ENCODE results near the gene ADGRA1.
"Not testable (repeated sequence)": the region's sequence is repeated elsewhere in the genome, so short reads cannot be mapped to it uniquely, and the experiment has no call there.

ADGRA1 gene

DNA sequence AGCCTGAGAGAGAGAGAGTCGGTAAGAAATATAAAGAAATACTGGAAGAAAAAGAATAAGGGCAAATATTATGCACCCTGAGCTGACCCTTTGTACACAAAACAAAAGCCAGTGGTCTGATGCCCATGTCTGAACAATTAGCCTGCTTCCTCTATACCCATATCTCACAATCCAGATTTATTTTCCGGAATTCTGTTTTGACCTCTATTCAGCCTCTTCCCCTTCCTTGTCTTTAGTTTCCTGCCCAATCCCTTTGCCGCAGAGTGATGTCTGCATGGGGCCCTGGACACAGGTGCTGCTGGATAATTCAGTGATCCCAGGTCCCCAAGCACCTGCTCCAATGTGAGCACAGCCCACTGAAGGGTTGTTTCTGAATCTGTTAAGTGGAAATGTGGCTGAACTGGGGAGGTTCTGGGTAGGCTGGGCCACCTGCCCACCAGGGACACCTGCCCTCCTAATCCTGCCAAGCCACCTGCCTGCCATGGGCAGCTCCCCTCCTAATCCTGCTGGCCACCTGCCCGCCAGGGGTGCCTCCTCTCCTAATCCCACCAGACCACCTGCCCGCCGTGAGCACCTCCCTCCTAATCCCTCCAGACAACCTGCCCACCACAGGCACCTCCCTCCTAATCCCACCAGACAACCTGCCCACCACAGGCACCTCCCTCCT, 23.0 kb downstream of the ADGRA1 start:
- DNase-seq (ENCODE audit: low read depth, low spot score) = no peak

DNA sequence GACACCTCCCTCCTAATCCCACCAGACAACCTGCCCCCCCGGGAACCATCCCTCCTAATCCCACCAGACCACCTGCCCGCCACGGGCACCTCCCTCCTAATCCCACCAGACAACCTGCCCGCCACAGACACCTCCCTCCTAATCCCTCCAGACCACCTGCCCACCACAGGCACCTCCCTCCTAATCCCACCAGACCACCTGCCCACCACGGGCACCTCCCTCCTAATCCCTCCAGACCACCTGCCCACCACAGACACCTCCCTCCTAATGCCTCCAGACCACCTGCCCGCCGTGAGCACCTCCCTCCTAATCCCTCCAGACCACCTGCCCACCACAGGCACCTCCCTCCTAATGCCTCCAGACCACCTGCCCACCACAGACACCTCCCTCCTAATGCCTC, 23.9 kb downstream of the ADGRA1 start:
- DNase-seq (ENCODE audit: low read depth, low spot score) = not testable (repeated sequence)

DNA sequence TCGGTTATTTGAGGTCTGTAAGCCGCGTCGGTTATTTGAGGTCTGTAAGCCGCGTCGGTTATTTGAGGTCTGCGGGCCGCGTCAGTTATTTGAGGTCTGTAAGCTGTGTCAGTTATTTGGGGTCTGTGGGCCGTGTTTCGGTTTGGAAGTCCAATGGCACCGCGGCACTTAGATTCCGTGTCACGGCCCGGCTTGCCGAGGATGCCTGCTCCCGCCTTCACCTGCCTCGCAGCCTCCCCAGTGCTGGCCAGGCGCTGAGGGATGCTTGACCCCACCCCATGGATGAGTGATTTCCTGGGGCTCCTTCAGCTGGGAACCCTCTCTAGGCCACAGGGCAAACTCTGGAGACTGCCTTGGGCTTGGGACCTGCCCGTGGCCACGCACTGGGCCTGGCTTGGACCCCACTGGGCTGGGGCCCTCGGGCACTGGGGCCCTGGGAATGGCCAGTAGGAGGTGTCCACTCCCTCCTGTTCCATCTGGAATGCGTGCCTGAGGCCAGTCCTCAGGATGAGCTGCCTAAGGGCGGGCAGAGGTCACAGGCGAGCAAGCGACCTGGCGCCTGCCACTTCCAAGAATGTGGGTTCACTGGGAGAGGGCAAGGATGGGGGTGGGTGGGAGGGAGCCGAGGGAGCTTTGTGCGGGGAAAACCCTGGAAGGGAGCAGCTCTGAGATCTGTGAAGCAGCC, 25.6 kb downstream of the ADGRA1 start:
- DNase-seq (ENCODE audit: low read depth, low spot score) = no peak

DNA sequence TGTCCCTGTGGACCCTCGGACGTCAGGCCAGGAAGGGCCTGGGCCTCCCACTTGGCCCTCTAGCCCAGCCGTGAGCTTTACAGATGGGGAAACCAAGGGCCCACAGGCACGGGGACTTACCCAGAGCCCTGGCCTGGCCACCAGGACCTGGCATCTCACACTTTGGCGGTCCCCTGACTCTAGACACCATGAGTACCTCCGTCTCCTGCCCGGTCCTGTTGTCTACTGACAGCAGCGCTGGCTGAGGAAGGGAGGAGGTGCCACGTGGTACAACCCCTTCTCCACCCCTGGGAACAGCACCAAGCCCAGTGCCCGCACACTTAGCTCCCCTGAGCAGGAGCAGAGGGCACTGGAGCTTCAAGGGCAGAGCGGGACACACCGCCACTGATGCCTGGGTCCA, 26.1 kb downstream of the ADGRA1 start:
- no peak for DNase-seq (ENCODE audit: low read depth, low spot score)

DNA sequence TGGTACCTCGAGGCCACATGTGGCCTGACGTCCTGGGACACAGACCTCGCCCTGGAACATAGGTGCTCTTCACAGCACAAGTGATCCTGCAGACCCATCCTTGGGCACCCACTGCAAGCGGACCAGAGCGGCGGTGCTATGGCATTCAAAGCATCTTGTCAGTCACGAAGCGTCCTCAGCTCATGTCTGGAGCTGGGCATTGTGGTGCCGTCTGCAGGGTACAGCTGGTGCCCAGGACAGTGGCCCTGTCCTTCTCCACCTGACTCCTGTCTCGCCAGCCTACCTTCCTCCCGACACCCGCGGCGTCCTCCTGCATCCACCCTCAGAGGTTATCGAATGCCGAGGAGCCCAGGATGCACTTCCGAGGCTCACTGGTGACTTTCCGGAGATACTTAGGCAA, 26.5 kb downstream of the ADGRA1 start:
- DNase-seq (ENCODE audit: low read depth, low spot score) = no peak

DNA sequence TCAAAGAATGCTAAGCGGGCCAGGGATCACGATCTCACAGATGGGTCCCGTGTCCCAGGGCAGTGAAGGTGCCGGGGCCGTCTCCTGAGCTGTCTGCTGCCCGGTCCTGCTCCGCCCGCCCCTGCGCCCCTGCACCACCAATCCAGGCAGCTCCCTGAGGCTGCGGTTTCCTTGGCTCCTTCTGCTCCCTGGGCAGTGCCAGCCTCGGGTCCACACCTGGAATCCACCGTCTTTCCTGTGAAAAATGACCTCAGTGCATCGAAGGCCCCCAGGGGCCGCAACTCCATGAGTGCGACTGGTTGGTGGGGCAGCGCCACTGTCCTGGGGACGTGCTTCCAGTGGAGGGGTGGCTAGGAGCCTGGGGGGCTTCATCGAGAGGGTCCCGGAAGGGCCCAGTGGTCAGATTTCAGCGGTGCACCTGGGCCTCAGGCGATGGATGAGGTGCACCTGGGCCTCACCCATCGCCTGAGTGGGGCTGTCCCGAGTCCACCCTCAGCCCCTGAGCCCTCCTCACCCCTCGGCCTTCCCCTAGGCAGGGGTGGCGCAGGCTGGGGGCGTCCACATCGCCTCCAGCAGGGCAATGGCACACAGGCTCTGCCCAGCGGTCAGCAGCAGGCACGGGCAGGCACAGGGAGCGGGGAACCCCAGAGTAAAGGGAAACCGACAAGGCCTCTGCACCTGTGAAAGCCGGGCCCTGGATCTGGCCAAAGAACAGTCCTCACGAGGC, 27.2 kb downstream of the ADGRA1 start:
- no peak for DNase-seq (ENCODE audit: low read depth, low spot score)

DNA sequence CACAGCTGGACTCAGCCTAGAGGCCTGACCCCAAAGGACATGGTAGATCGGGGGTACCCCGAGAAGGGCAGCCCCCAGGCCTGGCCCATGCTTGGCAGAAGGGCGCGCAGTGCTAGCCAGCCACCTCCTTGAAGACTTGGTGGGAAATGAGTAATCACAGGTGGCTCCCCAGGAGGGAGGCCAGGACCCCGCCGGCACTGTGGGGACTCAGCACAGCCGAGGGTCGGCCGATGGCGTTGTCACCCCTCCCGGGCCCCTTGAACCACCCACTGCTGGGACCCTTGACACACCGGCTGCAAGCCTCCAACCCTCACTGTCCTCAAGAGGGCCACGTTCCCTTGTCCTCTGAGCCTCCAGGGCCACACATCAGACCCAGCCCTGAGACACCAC, 27.7 kb downstream of the ADGRA1 start:
- DNase-seq (ENCODE audit: low read depth, low spot score) = no peak

DNA sequence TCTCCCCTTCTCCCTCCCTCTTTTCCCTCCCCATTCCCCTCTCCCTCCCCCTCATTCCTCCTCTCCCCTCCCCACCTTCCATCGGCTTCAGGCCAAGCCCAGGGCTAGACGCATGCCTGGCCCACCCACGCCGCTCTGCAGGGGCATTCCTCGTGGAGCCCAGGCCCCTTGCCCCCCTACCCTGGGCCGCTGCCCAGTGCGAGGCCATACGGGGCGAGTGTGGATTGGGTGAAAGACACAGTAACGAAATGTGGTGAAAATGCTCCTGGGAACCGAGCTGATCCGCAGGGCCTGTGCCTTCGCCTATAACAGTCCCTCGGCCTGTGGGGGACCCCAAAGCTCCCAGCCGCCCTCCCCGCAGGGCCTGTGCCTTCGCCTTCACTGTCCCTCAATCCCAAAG, 28.3 kb downstream of the ADGRA1 start:
- no peak for DNase-seq (ENCODE audit: low read depth, low spot score)

DNA sequence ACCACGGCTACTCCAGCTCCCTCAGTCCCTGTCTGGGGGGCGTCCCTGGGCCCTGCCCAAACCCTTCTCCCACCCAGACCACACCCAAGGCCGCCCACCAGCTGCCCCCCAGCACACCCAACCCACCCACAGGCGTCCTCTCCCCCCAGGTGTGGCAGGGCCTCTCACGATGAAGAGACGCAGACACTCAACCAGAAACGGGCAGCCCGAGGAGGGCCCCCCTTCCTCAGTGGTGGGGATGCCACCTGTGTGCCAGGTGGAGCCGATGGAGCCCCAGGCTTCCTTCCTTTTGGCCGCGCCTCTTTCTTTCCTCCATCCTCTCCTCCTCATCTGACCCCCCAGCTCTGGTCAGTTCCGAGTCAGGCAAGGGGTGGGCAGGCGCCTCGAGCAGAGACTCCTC, 28.7 kb downstream of the ADGRA1 start:
- no peak for DNase-seq (ENCODE audit: low read depth, low spot score)

DNA sequence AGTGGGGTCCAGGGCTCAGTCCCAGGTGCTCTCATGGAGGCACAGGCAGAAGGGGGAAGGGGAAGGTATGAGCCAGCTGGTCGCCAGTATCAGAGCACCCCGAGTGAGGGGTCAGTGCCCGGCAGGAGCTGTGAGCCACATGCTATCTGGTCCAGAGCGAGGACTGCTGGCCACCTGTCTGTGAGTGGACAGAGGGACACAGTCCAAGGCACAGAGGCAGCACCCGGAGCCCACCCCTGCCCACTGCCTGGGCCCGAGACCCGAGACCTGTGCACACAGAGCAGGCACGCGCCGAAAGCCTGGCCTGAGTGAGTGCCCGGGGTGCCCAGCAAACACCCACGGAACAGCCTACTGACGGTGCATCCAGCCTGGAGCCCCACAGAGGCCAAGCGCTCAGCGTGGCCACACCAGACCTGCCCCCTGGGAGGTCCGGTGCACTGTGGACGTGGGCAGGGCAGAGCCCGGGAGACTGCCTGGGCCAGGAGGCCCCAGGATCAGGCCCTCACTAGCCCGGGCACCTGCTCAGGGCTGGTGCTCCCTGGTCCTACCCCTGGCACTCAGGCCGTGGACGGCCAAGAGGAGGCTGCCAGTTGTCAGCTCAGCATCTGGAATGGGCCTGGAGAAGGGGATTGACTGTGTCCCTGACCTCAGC, 29.4 kb downstream of the ADGRA1 start:
- DNase-seq (ENCODE audit: low read depth, low spot score) = no peak

DNA sequence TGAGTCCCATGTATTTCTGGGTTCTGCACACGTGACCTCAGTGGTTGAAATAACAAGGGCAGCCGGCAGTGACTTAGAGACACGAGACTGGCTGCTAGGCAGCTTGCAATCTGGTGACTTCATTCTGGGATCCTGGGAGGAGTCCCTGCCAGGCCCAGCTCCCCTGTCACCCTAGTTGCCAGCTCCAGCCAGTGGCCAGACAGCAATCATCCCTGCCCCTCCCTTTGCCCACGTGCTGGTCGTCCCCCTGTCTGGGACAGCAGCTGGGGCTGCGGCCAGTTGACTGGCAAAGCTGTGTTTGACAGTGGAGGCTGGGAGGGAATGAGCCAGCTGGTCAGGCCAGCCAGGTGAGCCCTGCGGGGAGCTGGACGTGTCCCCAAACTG, 30.0 kb downstream of the ADGRA1 start:
- no peak for DNase-seq (ENCODE audit: low read depth, low spot score)

DNA sequence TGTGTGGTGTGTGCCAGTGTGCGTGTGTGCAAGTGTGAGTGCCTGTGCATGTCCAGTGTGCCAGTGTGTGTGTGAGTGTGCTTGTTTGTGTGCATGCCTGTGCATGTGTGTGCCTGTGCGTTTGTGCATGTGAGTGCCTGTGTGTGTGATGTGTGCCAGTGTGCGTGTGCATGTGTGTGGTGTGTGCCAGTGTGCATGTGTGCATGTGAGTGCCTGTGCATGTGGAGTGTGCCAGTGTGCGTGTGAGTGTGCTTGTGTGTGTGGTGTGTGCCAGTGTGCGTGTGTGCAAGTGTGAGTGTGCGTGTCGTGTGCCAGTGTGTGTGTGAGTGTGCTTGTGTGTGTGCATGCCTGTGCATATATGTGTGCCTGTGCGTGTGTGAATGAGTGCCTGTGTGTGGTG, 33.8 kb downstream of the ADGRA1 start:
- DNase-seq (ENCODE audit: low read depth, low spot score) = no peak

DNA sequence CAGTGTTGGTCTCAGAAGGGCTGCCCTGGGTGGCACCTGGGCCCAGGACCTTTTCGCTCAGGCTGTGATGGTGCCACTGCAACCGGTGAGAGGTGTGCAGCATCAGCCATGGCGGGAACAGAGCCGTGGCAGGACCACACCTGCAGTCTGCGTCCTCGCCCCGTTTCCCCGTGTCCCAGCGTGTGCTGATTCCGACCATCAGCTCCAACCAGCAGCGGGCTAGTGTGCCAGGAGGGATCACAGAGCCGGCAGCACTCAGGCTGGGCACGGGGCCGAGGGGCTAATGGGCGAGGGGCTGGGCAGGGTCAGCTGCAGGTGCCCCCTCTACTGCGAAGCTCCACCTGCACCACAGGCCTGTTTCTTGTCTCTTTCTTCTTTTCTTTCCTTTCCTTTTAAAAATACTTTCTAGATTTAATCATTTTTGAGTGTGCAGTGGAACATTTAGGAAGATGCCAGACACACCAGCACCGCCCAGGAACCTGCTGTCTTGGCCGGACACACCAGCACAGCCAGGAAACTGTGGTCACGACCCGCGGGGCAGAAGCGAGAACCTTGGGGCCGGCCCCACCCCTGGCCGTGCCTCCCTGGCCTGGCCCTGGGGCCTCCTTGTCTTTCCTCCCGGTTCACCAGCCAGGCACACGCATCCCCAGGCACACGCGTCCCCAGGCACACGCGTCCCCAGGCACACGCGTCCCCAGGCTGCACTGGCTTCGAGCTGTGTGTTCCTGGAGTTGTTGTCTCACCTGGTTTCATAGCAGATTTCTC, 34.6 kb downstream of the ADGRA1 start:
- no peak for DNase-seq (ENCODE audit: low read depth, low spot score)

DNA sequence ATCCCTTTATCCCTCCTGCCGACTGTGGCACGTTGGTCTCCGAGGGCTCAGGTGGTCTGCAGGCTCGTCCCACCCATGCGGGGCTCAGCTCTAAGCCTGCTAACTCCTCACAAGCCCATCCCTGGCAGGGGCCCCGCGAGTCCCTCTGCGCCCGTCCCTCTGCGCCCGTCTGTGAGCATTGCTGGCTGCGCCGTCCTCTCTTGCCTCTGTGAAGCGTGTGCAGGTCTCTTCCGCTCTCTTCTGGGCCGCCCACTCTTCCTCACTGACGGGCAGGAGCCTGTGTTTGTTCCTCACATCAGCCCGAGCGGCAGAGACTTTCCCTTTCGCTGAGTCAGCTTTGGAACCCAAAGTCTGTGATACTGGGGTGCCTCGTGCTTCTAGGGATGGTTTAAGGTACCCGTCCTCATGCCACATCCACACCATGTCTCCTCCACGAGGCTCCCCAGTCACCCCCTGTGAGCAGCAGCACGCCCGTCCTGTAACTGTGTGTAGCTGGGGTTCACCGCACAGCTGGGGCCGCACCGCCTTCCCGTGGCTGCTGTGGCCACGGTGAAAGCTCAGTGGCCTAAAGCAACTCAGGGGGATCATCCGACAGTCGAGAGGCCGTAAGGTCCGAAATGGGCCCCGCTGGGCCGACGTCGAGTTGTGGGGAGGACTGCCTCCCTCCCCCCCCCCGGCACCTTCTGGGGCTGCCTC, 35.5 kb downstream of the ADGRA1 start:
- DNase-seq (ENCODE audit: low read depth, low spot score) = no peak

DNA sequence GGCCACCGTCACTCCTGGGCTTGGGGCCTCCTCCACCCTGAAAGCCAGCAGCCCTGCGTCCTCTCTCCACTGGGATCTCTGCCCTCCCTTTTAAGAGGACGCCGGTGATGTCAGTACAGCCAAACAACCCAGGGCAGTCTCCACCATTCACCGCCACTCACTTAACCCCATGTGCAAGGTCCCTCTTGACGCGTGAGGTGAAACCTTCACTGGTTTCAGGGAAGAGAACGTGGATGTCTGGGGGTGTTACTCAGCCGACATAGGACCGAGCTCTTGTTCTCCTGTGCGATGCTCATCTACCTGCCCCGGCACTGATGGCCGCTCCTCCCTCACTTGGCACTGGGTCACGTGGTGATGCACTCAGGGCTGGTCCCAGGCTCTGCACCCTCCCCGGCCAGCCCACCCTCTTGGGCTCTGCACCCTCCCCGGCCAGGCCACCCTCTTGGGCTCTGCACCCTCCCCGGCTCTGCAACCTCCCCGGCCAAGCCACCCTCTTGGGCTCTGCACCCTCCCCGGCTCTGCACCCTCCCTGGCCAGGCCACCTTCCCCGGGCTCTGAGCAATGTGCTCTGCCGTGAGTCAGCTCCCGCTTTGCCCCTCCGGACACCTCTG, 36.1 kb downstream of the ADGRA1 start:
- DNase-seq (ENCODE audit: low read depth, low spot score) = no peak

DNA sequence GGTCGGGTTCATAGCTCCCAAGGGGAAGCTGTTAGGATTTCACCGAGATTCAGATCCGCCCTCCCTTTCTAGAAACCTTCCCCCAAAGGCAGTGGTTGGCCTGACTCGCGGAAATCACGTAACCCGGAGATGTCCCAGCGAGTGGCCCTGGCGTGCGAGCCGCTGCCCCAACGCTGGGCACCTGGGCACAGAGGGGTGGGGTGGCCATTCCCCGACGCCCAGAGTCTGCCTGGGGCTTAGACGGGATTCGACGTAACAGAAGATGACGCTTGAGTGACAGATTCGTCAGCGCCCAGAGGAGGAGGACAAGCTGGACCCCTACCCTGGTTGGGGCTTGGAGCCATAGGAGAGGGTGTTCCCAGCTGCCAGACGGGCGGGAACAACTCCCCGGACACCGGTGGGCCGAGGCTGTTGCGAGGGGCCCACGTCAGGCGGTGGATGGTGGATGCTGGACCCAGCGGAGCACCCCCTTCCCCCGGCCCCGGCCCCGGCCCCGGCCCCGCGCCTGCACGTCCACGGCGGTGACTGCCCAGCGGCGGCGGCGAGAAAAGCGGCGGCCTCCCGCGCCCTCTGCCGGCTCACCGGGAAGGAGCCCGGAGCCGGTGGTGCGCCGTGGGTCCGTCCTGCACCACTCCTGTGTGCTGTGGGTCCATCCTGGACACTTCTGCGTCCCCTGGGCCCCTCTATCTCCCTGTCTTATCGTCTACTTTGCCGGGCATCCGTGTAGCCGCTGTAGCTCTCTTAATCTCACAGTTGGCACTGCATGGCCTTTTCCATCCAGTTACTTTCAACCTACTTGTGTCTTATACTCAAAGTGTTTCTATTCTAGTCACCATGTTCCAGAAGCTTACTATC, 36.9 kb downstream of the ADGRA1 start:
- no peak for DNase-seq (ENCODE audit: low read depth, low spot score)

DNA sequence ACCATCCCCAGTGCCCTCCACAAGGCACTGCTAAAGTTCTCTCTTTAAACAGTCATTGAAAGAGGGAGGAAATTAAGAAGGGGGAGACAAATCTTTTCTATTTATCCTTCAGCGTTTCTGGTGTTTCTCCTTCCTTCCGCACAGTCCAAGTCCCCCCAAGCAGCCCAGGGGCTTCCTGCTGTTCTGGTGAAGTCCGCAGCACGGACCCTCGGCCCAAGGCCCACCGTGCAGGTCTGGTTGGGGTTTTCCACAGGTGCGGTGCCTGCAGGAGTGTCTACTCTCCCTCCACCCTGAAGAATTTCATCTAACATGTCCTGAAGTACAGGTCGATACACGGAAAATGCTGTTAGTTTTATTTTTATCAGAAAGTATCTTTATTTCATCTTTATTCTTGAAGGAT, 38.2 kb downstream of the ADGRA1 start:
- DNase-seq (ENCODE audit: low read depth, low spot score) = no peak

DNA sequence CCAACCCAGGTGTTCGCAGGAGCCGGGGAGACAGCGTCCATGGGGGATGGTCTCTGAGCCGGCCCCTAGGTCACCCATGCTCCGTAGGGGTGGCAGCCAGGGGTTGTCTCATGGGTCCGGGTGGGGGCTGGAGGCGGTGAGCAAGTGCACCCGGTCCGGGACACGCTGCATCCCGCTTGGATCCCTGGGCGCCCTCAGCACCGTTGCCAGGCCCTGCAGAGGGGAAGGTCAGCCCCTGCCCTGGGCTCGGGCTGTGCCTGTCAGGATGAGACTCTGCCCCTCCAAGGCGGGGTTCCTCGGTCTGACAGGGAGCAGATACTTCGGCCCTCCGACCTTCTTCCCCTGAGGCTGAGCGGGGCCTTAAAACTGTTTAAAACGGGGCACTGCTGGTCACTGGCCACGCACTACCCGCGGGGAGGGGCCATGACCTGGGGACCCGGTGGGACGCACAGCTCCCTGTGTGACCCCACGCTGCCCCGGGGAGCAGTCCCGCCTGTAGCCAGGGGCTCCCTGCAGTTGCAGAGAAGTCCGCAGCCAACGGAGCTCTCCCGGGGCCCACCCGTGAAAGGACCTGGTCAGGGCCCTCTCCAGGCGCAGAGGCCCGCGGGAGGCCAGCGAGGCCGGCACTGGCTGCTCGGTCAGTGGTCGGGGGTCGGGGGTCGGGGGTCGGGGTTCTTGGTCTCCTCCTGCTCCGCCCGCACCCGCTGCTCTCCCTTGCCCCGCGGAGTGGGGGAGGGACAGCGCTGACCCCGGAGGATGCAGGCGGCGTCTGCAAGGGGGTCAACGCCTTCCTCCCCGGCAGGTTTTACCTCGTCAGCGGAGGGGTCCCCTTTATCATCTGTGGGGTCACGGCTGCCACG, 38.9 kb downstream of the ADGRA1 start:
- no peak for DNase-seq (ENCODE audit: low read depth, low spot score)

All from activated CD4-positive, CD25-positive, alpha-beta regulatory T cell treated with anti-CD3 and anti-CD28 coated beads, Interleukin-2, amount 50 U/mL, for 16 hours (primary cell).